HUES64 (cell line): Measurements from ENCODE around the gene ARHGAP18.

Experiments used
- H3K27ac ChIP-seq: 2 replicates; pipeline ENCODE4 v1.7.0; 2013; ENCODE audit warnings: low read depth, low read length, inconsistent platforms
- H3K27me3 ChIP-seq: 2 replicates; pipeline ENCODE4 v1.6.1; 2013; ENCODE audit warnings: mild to moderate bottlenecking, low read length; ENCODE audit not compliant: insufficient read depth
- H3K36me3 ChIP-seq: 2 replicates; pipeline ENCODE4 v1.6.1; 2013; ENCODE audit warnings: mild to moderate bottlenecking, low read length; ENCODE audit not compliant: insufficient read depth
- H3K4me1 ChIP-seq: 2 replicates; pipeline ENCODE4 v1.6.1; 2013; ENCODE audit warnings: mild to moderate bottlenecking, low read length, moderate library complexity; ENCODE audit not compliant: insufficient read depth
- H3K4me3 ChIP-seq: 2 replicates; pipeline ENCODE4 v1.5.1; 2013; ENCODE audit warnings: mild to moderate bottlenecking, low read length, moderate library complexity
- H3K9ac ChIP-seq: 2 replicates; pipeline ENCODE4 v1.6.1; 2013; ENCODE audit warnings: mild to moderate bottlenecking, low read depth, low read length
- H3K9me3 ChIP-seq: 2 replicates; pipeline ENCODE4 v1.6.1; 2013; ENCODE audit warnings: low read depth, low read length; ENCODE audit not compliant: insufficient read depth
- WGBS: fragments of 150-250, 120-280 bp; methylation state at CpG from one replicate; pipeline ENCODE4 v1.1.7; 2013; ENCODE audit warnings: missing lambda C conversion rate; 5-methylcytosine and 5-hydroxymethylcytosine counted together

Gene ARHGAP18

GRCh38 chr6:129704708-129705107 is 5.3 kb downstream of the ARHGAP18 start:
- Histone ChIP-seq H3K9me3 (no peaks in the 10 kb centered on the region), H3K4me1 (peaks cover 6% of the 10 kb centered on the region; the same call in 1 of the 2 replicates), H3K36me3 (no peaks in the 10 kb centered on the region), H3K4me3 (no peak overlapping the region), H3K9ac (no peak overlapping the region), H3K27ac (no peak overlapping the region), H3K27me3 (no peaks in the 10 kb centered on the region)

- Histone ChIP-seq H3K27me3 (no peaks in the 10 kb centered on the region), H3K9me3 (no peaks in the 10 kb centered on the region), H3K27ac (no peak overlapping the region), H3K9ac (no peak overlapping the region), H3K4me3 (no peak overlapping the region), H3K36me3 (no peaks in the 10 kb centered on the region), H3K4me1 (peaks cover 5% of the 10 kb centered on the region; the same call in 1 of the 2 replicates)
- WGBS, result 91% methylated on average over 3 of the region's 4 CpGs
Observed at GRCh38 chr6:129701721-129702455, 8.1 kb downstream of the ARHGAP18 start.

GRCh38 chr6:129700666-129701065 is 9.3 kb downstream of the ARHGAP18 start:
- H3K36me3 ChIP-seq, result no peaks in the 10 kb centered on the region
- WGBS, result 96% methylated on average over 1 of the region's 2 CpGs
- H3K9me3 ChIP-seq, result no peaks in the 10 kb centered on the region
- H3K4me1 ChIP-seq, result peaks cover 12% of the 10 kb centered on the region; the same call in 1 of the 2 replicates
- H3K27ac ChIP-seq, result no peak overlapping the region
- H3K4me3 ChIP-seq, result no peak overlapping the region
- no peaks in the 10 kb centered on the region for H3K27me3 ChIP-seq
- no peak overlapping the region for H3K9ac ChIP-seq

- H3K4me1 ChIP-seq, result peaks cover 19% of the 10 kb centered on the region; the same call in 1 of the 2 replicates
- 97% methylated on average over 2 of the region's 2 CpGs for WGBS
- no peak overlapping the region for H3K9ac ChIP-seq
- H3K9me3 ChIP-seq, result no peaks in the 10 kb centered on the region
- H3K4me3 ChIP-seq, result no peak overlapping the region
- H3K27me3 ChIP-seq, result no peaks in the 10 kb centered on the region
- no peaks in the 10 kb centered on the region for H3K36me3 ChIP-seq
- no peak overlapping the region for H3K27ac ChIP-seq
Observed at GRCh38 chr6:129699659-129700058, 10.3 kb downstream of the ARHGAP18 start.

- WGBS, result 97% methylated on average over 9 of the region's 9 CpGs
- Histone ChIP-seq H3K27ac (no peak overlapping the region), H3K9me3 (no peaks in the 10 kb centered on the region), H3K36me3 (no peaks in the 10 kb centered on the region), H3K9ac (no peak overlapping the region), H3K4me1 (peaks cover 19% of the 10 kb centered on the region; the same call in 1 of the 2 replicates), H3K27me3 (no peaks in the 10 kb centered on the region), H3K4me3 (no peak overlapping the region)
Observed at GRCh38 chr6:129698430-129698829, 11.5 kb downstream of the ARHGAP18 start.

- no peaks in the 10 kb centered on the region for H3K27me3 ChIP-seq
- WGBS, result 98% methylated on average over 2 of the region's 2 CpGs
- no peaks in the 10 kb centered on the region for H3K36me3 ChIP-seq
- H3K9ac ChIP-seq, result no peak overlapping the region
- no peak overlapping the region for H3K27ac ChIP-seq
- H3K4me1 ChIP-seq, result peaks cover 19% of the 10 kb centered on the region; the same call in 1 of the 2 replicates
- H3K4me3 ChIP-seq, result no peak overlapping the region
- no peaks in the 10 kb centered on the region for H3K9me3 ChIP-seq
Observed at GRCh38 chr6:129697788-129698187, 12.2 kb downstream of the ARHGAP18 start.

- Histone ChIP-seq H3K27me3 (no peaks in the 10 kb centered on the region), H3K27ac (no peak overlapping the region), H3K4me1 (peaks cover 19% of the 10 kb centered on the region; the same call in 1 of the 2 replicates), H3K4me3 (no peak overlapping the region), H3K9ac (no peak overlapping the region), H3K36me3 (no peaks in the 10 kb centered on the region), H3K9me3 (no peaks in the 10 kb centered on the region)
- 96% methylated on average over 3 of the region's 3 CpGs for WGBS
Observed at GRCh38 chr6:129696843-129697242, 13.1 kb downstream of the ARHGAP18 start.

- Histone ChIP-seq H3K4me1 (peaks cover 27% of the 10 kb centered on the region), H3K9ac (no peak overlapping the region), H3K9me3 (no peaks in the 10 kb centered on the region), H3K27me3 (no peaks in the 10 kb centered on the region), H3K4me3 (no peak overlapping the region), H3K36me3 (no peaks in the 10 kb centered on the region), H3K27ac (no peak overlapping the region)
- WGBS, result 92% methylated on average over 1 of the region's 1 CpG
Observed at GRCh38 chr6:129696028-129696418, 14.0 kb downstream of the ARHGAP18 start.

GRCh38 chr6:129695373-129696027 is 14.5 kb downstream of the ARHGAP18 start:
- WGBS, result no CpG with 5 or more reads among the region's 3 CpGs
- Histone ChIP-seq H3K27ac (no peak overlapping the region), H3K9ac (no peak overlapping the region), H3K27me3 (no peaks in the 10 kb centered on the region), H3K4me1 (peaks cover 30% of the 10 kb centered on the region), H3K36me3 (no peaks in the 10 kb centered on the region), H3K4me3 (no peak overlapping the region), H3K9me3 (no peaks in the 10 kb centered on the region)

- 94% methylated on average over 2 of the region's 2 CpGs for WGBS
- Histone ChIP-seq H3K27ac (no peak overlapping the region), H3K9ac (no peak overlapping the region), H3K36me3 (no peaks in the 10 kb centered on the region), H3K27me3 (no peaks in the 10 kb centered on the region), H3K4me3 (no peak overlapping the region), H3K9me3 (no peaks in the 10 kb centered on the region), H3K4me1 (peaks cover 38% of the 10 kb centered on the region)
Observed at GRCh38 chr6:129694036-129694435, 15.9 kb downstream of the ARHGAP18 start.

- WGBS, result 89% methylated on average over 2 of the region's 2 CpGs
- no peaks in the 10 kb centered on the region for H3K9me3 ChIP-seq
- no peaks in the 10 kb centered on the region for H3K27me3 ChIP-seq
- no peak overlapping the region for H3K27ac ChIP-seq
- H3K4me1 ChIP-seq, result peaks cover 38% of the 10 kb centered on the region
- H3K4me3 ChIP-seq, result no peak overlapping the region
- no peak overlapping the region for H3K9ac ChIP-seq
- H3K36me3 ChIP-seq, result no peaks in the 10 kb centered on the region
Observed at GRCh38 chr6:129692467-129692866, 17.5 kb downstream of the ARHGAP18 start.
